Pancreas (tissue), 10 donors: ENCODE measurements around the gene PLLP. TPM values are rescaled to one million over a fixed set of nuclear protein-coding genes. Genes with fewer than 3 reads are reported as not detected.

ENCODE experiments used
- ATAC-seq, 4 donors: fragments of 200-7000 bp; cut with Tn5 transposase; one replicate each; pipeline versions ENCODE4 v1.8.0 to v1.9.1; 2020; ENCODE audit warnings: mild to moderate bottlenecking in 4 of 4, moderate library complexity in 4 of 4
- DNase-seq, 6 donors: peaks; one replicate each; pipeline ENCODE4 v3.0.0-alpha.2; 2020
- FAIRE-seq: peaks from 2 replicates; lab custom pipeline; 2012; peaks lifted over from hg19 to GRCh38; lab: Jason Lieb, UNC
- H3K27ac ChIP-seq, 4 donors: fragments of 200-600 bp; sonication (generic); 1 replicate in 3 of 4; 2 replicates in 1 of 4; pipeline versions ENCODE4 v1.5.0 to v1.8.0; 2020
- H3K27me3 ChIP-seq, 4 donors: fragments of 200-600 bp; one replicate each; pipeline ENCODE4 v1.8.0; 2021
- H3K36me3 ChIP-seq, 3 donors: fragments of 200-600 bp; sonication (generic) in 1 of 3; one replicate each; pipeline versions ENCODE4 v1.5.0 to v1.8.0; 2020 to 2021
- H3K4me1 ChIP-seq, 3 donors: fragments of 200-600 bp; one replicate each; pipeline ENCODE4 v1.8.0; 2021
- H3K4me3 ChIP-seq, 4 donors: fragments of 200-600 bp; sonication (generic) in 2 of 4; one replicate each; pipeline versions ENCODE4 v1.5.0 to v1.8.0; 2020 to 2021
- H3K9me3 ChIP-seq, 4 donors: fragments of 200-600 bp; one replicate each; pipeline ENCODE4 v1.8.0; 2021
- WGBS, 2 donors: extraction: QIAGEN DNeasy Blood & Tissue Kit; methylation state at CpG; one replicate each; pipeline ENCODE4 v1.1.7; 2013; 5-methylcytosine and 5-hydroxymethylcytosine counted together
- intact Hi-C, 3 donors: fragments of 100-400 bp; cut with DNase I; formaldehyde crosslinking; loops; one replicate each; pipeline versions ENCODE4 v1.11.1 to v1.14.2; 2022
- polyA plus RNA-seq, 2 donors: library from polyadenylated mRNA; stranded (reverse); fragments of 200-250 nt; gene quantifications; one replicate each; pipeline ENCODE4 v1.2.3, GENCODE V29; 2013
- total RNA-seq, 6 donors: library from RNA; stranded (reverse); fragmentation: NEBNext Ultra II Directional in 4 of 6; extraction: Animal tissue kit (Norgen Biotek cat#: 25700) in 4 of 6; gene quantifications; one replicate each; pipeline versions ENCODE4 v1.2.1 to v1.2.4, GENCODE V29; 2021 to 2023
- TF ChIP-seq, protein P1 (sequence below), 4 donors: fragments of 200-600 bp; sonication (generic) in 3 of 4; IDR thresholded peaks; one replicate each; pipeline versions ENCODE4 v1.5.0 to v1.8.0; 2021; ENCODE audit warnings: antibody characterized with exemption in 4 of 4
- donor health status: healthy with polysubstance abuse.
- donor health status: DM: no; HTN: no; CAD: no; lungs with moderate emphysema.
- donor health status: DM: no; HTN: no; CAD: no.
- donor health status: control.
- donor health status: control.
- donor health status: Bipolar disorder and iron deficiency.
- donor health status: DM: yes; HTN: yes; CAD: no.
- donor health status: DM: no; HTN: no; CAD: no.
- donor health status: DM: no; HTN: no; CAD: no.
- donor health status: DM: yes; HTN: yes; CAD: no.

The PLLP gene, protein sequence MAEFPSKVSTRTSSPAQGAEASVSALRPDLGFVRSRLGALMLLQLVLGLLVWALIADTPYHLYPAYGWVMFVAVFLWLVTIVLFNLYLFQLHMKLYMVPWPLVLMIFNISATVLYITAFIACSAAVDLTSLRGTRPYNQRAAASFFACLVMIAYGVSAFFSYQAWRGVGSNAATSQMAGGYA
- 10 to 100 TPM; 10.8 to 29.9 (median 22.5) TPM for total RNA-seq
- polyA plus RNA-seq, result 10 to 100 TPM; 22.2 to 34.3 TPM

DNA sequence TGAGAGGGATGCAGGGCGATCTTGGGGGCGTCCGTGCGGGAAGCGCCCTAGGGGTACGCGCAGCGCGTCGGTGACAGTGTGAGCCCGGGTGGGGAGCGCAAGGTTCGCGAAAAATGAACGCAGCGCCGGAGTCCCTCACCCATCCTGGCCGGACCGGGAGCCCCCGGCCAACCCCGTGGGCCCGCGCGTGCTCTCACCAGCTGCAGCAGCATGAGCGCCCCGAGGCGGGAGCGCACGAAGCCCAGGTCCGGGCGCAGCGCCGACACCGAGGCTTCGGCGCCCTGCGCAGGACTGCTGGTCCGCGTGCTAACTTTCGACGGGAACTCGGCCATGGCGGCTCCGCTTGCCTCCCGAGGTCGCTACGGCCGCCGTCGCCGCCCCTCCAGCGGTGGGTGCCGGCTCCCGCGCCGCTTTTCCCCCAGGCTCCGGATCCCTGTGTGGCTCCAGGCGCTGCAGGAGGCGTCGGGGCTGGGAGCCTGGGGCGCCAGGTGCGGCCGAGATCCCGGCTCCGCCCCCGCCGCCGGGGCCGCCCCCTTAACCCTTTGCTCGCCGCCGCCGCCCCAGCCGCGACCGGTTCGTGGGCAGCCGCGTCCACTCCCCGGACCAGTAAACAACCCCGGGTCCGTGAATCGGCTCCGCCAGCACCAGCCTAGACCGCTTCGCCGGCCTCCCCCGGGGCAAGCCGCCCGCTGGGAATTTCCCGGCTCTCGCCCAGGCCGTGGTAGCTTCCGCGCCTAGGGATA, at the start of gene PLLP:
Gene PLLP (minus strand): TSS at position 464 of the 743 bp plus-strand sequence. CDS start 132 bp downstream, at position 332.
- ATAC-seq, result peak; percentile 79 to 88 (median 85)
- TF ChIP-seq, protein P1, sequence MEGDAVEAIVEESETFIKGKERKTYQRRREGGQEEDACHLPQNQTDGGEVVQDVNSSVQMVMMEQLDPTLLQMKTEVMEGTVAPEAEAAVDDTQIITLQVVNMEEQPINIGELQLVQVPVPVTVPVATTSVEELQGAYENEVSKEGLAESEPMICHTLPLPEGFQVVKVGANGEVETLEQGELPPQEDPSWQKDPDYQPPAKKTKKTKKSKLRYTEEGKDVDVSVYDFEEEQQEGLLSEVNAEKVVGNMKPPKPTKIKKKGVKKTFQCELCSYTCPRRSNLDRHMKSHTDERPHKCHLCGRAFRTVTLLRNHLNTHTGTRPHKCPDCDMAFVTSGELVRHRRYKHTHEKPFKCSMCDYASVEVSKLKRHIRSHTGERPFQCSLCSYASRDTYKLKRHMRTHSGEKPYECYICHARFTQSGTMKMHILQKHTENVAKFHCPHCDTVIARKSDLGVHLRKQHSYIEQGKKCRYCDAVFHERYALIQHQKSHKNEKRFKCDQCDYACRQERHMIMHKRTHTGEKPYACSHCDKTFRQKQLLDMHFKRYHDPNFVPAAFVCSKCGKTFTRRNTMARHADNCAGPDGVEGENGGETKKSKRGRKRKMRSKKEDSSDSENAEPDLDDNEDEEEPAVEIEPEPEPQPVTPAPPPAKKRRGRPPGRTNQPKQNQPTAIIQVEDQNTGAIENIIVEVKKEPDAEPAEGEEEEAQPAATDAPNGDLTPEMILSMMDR (IDR thresholded peaks at IDR 0.05), result no peak
- no peaks in the 10 kb centered on the region for H3K9me3 ChIP-seq
- H3K27ac ChIP-seq, result peak within 1 kb of the TSS; percentile 54 to 75 (median 64)
- no peaks in the 10 kb centered on the region for H3K27me3 ChIP-seq
- WGBS, 2 donors, result 0 to 1% methylated on average over 73 to 95 of the region's 95 CpGs
- H3K4me1 ChIP-seq, result peaks cover 7 to 21% (median 18%) of the 10 kb centered on the region in 3 donors
- FAIRE-seq, result no peak
- H3K4me3 ChIP-seq, result peak within 1 kb of the TSS; percentile 64 to 82 (median 72)
- intact Hi-C loops, result no loop called here
- no peaks in the 10 kb centered on the region for H3K36me3 ChIP-seq
- DNase-seq, result peak; percentile 47 to 86 (median 72)

DNA sequence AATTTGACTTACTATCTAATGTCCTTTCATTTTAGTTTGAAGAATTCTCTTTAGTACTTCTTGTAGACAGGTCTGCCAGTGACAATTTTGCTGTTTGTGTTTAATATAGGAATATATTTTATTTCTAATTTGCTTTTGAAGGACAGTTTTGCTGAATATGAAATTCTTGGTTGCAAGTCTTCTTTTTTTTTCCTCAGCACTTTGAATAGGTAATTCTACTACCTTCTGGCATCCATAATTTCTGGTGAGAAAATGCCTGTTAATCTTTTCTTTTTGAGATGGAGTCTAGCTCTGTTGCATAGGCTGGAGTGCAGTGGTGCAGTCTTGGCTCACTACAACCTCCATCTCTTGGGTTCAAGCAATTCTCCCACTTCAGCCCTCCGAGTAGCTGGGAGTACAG, 48.9 kb upstream of the PLLP start:
- DNase-seq, result no peak
- Histone ChIP-seq H3K27me3 (no peaks in the 10 kb centered on the region), H3K4me1 (no peaks in the 10 kb centered on the region), H3K4me3 (no peak overlapping the region), H3K9me3 (no peaks in the 10 kb centered on the region), H3K27ac (no peak overlapping the region), H3K36me3 (no peaks in the 10 kb centered on the region)
- TF ChIP-seq, protein P1 (IDR thresholded peaks at IDR 0.05), result no peak
- intact Hi-C loops, result no loop called here
- no peak for ATAC-seq
- WGBS, 2 donors, result 88 to 93% methylated on average over 1 of the region's 1 CpG
- no peak for FAIRE-seq

DNA sequence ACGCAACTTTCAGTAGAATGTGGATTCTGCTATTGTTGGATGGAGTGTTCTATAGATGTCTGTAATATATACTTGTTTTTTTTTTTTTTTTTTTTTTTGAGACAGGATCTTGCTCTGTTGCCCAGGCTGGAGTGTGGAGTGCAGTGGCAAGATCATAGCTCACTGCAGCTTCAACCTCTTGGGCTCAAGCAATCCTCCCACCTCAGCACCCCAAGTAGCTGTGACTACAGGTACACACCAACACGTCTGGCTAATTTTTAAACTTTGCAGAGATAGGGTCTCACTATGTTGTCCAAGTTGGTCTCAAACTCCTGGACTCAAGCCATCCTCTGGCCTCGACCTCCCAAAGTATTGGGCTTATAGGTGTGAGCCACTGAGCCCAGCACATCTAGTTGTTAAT, 46.9 kb upstream of the PLLP start:
- Histone ChIP-seq H3K36me3 (no peaks in the 10 kb centered on the region), H3K4me1 (no peaks in the 10 kb centered on the region), H3K27me3 (no peaks in the 10 kb centered on the region), H3K9me3 (no peaks in the 10 kb centered on the region), H3K27ac (no peak overlapping the region), H3K4me3 (no peak overlapping the region)
- 81 to 87% methylated on average over 3 of the region's 3 CpGs for WGBS, 2 donors
- ATAC-seq (no peak), DNase-seq (no peak), FAIRE-seq (no peak)
- intact Hi-C loops, result no loop called here
- TF ChIP-seq, protein P1 (IDR thresholded peaks at IDR 0.05), result no peak

DNA sequence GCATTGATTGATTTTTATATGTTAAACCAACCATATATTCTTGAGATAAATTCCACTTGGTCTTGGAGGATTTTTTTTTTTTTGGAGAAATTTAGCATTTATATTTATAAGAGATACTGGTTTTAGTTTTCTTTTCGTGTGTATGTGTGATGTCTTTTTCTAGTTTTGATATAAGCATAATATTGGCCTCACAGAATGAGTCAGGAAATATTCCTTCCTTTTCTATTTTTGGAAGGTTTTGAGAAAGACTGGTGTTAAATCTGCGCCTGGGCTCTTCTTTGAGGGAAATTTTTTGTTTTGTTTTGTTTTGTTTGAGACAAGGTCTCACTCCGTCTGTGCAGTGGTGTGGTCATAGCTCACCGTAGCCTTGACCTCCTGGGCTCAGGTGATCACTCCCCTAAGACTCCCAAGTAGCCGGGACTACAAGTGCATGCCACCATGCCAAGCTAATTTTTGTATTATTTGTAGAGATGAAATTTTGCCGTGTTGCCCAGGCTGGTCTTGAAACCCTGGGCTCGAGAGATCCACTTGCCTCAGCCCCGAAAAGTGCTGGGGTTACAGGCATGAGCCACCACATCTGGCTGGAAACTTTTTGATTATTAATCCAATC, 45.4 kb upstream of the PLLP start:
- WGBS, 2 donors, result 68 to 72% methylated on average over 8 of the region's 8 CpGs
- Histone ChIP-seq H3K4me1 (no peaks in the 10 kb centered on the region), H3K36me3 (no peaks in the 10 kb centered on the region), H3K4me3 (no peak overlapping the region), H3K27me3 (no peaks in the 10 kb centered on the region), H3K27ac (no peak overlapping the region), H3K9me3 (no peaks in the 10 kb centered on the region)
- no peak for FAIRE-seq
- intact Hi-C loops, result no loop called here
- ATAC-seq, result no peak
- TF ChIP-seq, protein P1 (IDR thresholded peaks at IDR 0.05), result no peak
- no peak for DNase-seq
